Neural cell (in vitro differentiated cells): ENCODE measurements around the gene ROBO1.

Experiments
- EP300 ChIP-seq: fragments of 450-650 bp; conservative IDR thresholded peaks from 2 replicates; pipeline ENCODE4 v1.6.1; 2014; ENCODE audit warnings: antibody characterized with exemption, mild to moderate bottlenecking, moderate library complexity; ENCODE audit not compliant: poor library complexity, severe bottlenecking
- EZH2 ChIP-seq: fragments of 200-600, 300-800 bp; shearing (Covaris generic), sonication (generic); IDR thresholded peaks from 2 replicates; pipeline ENCODE4 v1.6.1; 2014; ENCODE audit warnings: antibody characterized with exemption, low read length, borderline replicate concordance, mild to moderate bottlenecking; ENCODE audit not compliant: insufficient read depth, poor library complexity, severe bottlenecking

DNA sequence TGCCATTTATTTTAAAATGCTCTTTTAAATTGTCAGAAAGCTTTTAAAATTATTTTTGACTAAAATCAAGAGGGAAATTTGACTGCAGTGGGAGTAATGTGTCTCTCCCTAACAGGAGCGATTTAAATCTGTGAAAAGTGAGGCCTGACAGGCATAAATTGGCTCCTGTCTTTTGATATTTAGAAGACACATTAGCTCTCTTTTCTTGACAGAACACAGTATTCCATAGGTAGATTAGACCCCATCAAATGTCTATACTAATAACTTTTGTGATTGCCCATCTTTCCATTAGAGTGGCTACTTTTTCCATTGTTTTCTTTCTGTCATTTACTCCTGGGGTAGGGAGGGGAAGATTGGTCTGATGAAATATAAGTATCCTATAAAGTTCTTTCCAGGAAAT, 866.3 kb downstream of the ROBO1 start:
- TF ChIP-seq EZH2, result no peak
- peak; percentile 93 for TF ChIP-seq EP300
